Measurements from ENCODE around the gene CCDC110.

The CCDC110 gene

GRCh38 chr4:185472103-185472542, 590 bp upstream of the CCDC110 start:
- DNase-seq (ENCODE audit: low read depth in 2 of 2) = no peak

- DNase-seq (ENCODE audit: low read depth in 2 of 2) = peak; percentile 3 to 8
Measured at GRCh38 chr4:185470501-185471195, 885 bp downstream of the CCDC110 start.

- no peak for DNase-seq (ENCODE audit: low read depth in 2 of 2)
Measured at GRCh38 chr4:185469580-185470154, 1.9 kb downstream of the CCDC110 start.

GRCh38 chr4:185468999-185469398, 2.5 kb downstream of the CCDC110 start:
- DNase-seq (ENCODE audit: low read depth in 2 of 2) = no peak

GRCh38 chr4:185467991-185468390, 3.5 kb downstream of the CCDC110 start:
- DNase-seq (ENCODE audit: low read depth in 2 of 2) = no peak

- DNase-seq (ENCODE audit: low read depth in 2 of 2) = no peak
Measured at GRCh38 chr4:185467101-185467500, 4.4 kb downstream of the CCDC110 start.

- DNase-seq (ENCODE audit: low read depth in 2 of 2) = no peak
Measured at GRCh38 chr4:185465707-185466106, 5.8 kb downstream of the CCDC110 start.

GRCh38 chr4:185464887-185465286, 6.6 kb downstream of the CCDC110 start:
- DNase-seq (ENCODE audit: low read depth in 2 of 2) = no peak

- DNase-seq (ENCODE audit: low read depth in 2 of 2) = no peak
Measured at GRCh38 chr4:185464183-185464582, 7.3 kb downstream of the CCDC110 start.

GRCh38 chr4:185463541-185463940, 8.0 kb downstream of the CCDC110 start:
- DNase-seq (ENCODE audit: low read depth in 2 of 2) = no peak

- no peak for DNase-seq (ENCODE audit: low read depth in 2 of 2)
Measured at GRCh38 chr4:185461565-185461964, 10.0 kb downstream of the CCDC110 start.

GRCh38 chr4:185457136-185457535, 14.4 kb downstream of the CCDC110 start:
- no peak for DNase-seq (ENCODE audit: low read depth in 2 of 2)

- DNase-seq (ENCODE audit: low read depth in 2 of 2) = no peak
Measured at GRCh38 chr4:185456131-185456530, 15.4 kb downstream of the CCDC110 start.

GRCh38 chr4:185445209-185445608, 26.3 kb downstream of the CCDC110 start:
- no peak for DNase-seq (ENCODE audit: low read depth in 2 of 2)

- DNase-seq (ENCODE audit: low read depth in 2 of 2) = no peak
Measured at GRCh38 chr4:185441479-185441878, 30.1 kb downstream of the CCDC110 start.

GRCh38 chr4:185437809-185438208, 33.7 kb downstream of the CCDC110 start:
- no peak for DNase-seq (ENCODE audit: low read depth in 2 of 2)

- DNase-seq (ENCODE audit: low read depth in 2 of 2) = no peak
Measured at GRCh38 chr4:185435466-185435865, 36.1 kb downstream of the CCDC110 start.

- DNase-seq (ENCODE audit: low read depth in 2 of 2) = no peak
Measured at GRCh38 chr4:185429660-185430059, 41.9 kb downstream of the CCDC110 start.

- DNase-seq (ENCODE audit: low read depth in 2 of 2) = no peak
Measured at GRCh38 chr4:185426960-185427688, 44.4 kb downstream of the CCDC110 start.

GRCh38 chr4:185425647-185426352, 45.7 kb downstream of the CCDC110 start, which contains the start of gene UFSP2:
TSS of gene UFSP2 (minus strand) at chr4:185425964. CDS start at chr4:185425868, 96 bp downstream.
- peak; percentile 71 to 85 for DNase-seq (ENCODE audit: low read depth in 2 of 2)

GRCh38 chr4:185424905-185425646, 46.5 kb downstream of the CCDC110 start:
- no peak for DNase-seq (ENCODE audit: low read depth in 2 of 2)
